SKM-1 (cell line): ENCODE results near the gene GPC6.
"Not testable (repeated sequence)": the region's sequence is repeated elsewhere in the genome, so short reads cannot be mapped to it uniquely, and the experiment has no call there.

Experiments used
- DNase-seq: peaks from one replicate; lab custom pipeline; 2025; ENCODE audit not compliant: unreplicated experiment; lab: John Stamatoyannopoulos, UW

Gene GPC6

GRCh38 chr13:93318534-93319254 is 92.1 kb downstream of the GPC6 start:
- DNase-seq = peak; percentile 59

DNA sequence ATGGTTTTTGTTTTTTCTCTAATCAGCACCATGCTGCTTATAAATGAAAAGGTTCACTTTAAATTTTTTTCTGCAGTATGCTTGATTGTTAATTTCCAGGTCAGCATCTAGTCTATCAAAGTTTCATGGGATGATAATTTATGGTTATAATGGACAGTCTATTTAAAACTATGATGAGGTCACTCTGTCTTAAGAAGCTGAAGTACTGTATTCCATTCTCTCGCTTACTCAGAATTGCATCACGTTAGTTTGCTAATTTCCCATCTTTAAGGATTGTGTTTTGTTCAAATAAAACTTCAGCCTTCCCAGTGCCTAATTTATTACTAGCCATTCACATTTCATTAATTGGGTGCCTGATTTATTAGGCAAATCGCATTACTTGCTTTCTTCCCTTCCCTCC is 94.3 kb downstream of the GPC6 start:
- no peak for DNase-seq

- not testable (repeated sequence) for DNase-seq
These were observed 97.3 kb downstream of the GPC6 start for GRCh38 chr13:93323880-93324279.

DNA sequence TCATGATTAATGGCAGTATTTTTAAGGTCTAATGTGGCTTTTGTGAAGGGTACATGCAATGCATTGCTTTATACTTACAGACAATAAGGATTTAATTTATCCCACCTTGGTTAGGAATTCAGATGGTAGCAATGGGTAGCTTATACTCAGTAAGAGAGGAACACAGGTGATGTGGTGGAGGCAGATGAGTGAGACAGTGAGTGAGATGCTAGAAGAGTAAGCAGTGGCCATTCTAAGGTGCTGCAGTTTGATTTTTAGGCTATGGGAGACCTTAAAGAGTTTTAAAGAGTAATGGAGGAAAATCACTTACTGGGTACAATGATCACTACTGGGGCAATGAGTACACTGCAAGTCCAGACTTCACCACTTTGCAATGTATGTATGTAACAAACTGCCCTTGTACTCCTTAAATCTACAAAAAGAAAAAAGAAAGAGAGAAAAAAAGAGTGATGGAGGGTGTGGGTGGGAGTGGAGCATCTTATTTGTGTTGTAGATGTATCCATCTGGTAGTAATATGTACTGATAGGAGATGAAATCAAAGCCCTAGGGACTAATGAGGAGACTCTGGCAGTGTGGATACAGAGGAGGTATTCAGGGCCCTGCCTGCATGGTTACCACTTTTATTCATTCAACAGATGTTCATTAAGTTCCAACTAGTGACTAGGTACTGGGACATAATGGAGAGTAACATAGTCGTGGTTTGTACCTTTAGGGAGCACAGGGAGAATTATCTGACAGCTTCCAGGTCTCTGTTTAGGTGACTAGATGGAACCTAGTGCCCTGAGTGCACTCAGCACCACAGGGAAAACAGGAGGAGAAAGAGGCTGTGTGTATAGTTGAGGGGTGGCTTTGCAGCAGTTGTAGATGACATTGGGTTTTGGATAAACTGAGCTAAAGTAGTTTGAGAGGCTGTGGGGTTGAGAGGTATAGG is 99.0 kb downstream of the GPC6 start:
- DNase-seq = no peak

DNA sequence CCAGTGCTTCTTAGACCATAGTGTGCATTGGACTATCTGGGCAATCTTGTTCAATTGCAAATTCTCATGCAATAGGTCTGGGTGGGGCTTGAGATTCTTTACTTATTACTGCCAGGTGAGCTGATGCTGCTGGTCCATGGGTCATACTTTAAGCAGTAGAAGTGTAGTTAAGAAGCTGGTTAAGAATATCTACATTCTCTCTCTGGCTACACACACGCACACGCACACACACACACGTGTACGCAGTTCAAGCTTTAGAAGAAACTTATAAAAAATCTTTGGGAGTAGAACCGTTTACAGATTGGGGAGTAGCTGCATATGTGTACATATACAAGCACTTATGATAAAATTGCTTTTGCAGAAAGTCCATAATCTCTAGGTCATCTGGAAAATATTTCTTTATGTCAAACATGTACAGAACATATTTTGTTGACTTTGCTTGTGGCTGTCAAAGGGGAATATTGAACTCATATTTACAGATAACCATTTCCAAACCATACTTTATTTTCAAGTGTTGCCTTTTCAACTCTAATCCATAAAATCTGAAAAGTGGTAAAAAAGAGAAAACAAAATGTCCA is 99.7 kb downstream of the GPC6 start:
- DNase-seq = no peak

DNA sequence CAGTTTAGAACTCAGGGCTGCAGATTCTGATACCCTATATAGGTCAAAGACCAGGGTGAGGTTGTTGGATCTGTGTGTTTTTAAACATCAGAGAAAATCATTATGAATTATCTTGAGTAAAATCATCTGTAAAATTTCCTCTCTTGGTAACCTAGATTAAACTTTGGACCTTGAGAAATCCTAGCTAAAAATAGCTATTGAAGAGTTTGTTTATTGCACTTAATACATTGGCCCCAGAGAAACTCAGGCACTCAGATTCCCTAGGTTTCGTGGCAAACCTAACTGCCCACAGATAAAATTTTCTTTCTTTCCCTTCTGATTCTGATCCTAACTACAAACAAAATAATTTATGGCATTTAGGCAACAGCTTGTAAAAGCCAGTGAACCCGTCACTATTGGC is 102.3 kb downstream of the GPC6 start:
- DNase-seq = no peak

GRCh38 chr13:93336728-93337127 is 110.1 kb downstream of the GPC6 start:
- no peak for DNase-seq

DNA sequence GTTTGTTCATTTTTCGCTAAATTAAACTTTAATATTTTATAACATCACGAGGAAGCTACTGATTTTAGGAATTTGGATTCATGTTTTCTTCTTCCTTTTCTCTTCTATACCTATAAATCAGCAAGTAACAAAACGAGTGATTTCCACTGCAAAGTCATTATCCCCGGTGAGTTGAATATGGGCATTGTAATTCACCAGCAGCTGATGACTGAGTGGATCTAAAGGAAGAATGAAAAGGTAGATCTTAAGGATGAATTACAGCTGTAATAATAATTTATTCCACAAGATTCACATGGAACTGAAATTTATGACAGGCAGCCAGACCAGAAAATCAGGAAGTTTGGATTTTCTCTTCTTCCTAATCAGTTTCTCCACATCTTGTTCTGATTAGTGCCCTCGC is 111.4 kb downstream of the GPC6 start:
- DNase-seq = no peak

DNA sequence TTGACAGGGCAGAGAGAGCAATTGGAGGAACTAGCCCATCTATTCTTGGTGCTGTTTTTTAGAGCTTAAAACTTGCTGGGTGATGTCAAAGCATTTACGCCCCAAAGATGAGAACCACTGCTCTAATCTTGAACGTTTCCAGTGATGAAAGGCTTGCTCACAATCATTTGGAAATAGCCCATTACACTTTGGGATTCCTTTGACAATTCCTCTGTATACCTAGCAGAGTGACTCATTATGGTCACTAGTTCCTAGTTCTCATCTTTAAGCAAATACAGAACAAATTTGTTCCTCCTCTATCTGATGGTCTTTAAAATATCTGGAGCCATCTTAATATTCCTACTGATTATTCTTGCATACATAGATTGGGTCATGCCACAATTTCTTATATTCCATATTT is 112.3 kb downstream of the GPC6 start:
- DNase-seq = no peak

- DNase-seq = no peak
These were observed 112.9 kb downstream of the GPC6 start for GRCh38 chr13:93339550-93339949.

GRCh38 chr13:93341517-93341916 is 114.9 kb downstream of the GPC6 start:
- no peak for DNase-seq

DNA sequence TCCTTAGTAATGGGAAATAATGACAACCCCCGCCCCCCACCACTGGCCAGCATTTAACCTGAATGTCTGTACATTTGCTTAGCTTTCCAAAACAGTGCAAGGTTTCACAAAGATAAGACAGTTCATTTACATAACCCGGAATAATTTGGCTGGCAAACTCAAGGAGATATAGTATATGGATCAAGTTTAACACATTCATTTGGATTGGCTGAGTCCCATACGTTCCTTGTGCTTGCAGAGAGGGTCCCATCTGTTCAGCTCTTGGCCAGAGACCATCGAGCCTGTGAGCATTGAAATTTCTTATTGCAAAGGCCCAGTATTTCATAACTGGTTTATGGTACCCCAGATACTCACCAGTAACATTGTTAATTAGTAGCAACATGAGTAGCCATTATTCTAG is 116.5 kb downstream of the GPC6 start:
- DNase-seq = no peak

GRCh38 chr13:93344048-93344705 is 117.6 kb downstream of the GPC6 start:
- no peak for DNase-seq

DNA sequence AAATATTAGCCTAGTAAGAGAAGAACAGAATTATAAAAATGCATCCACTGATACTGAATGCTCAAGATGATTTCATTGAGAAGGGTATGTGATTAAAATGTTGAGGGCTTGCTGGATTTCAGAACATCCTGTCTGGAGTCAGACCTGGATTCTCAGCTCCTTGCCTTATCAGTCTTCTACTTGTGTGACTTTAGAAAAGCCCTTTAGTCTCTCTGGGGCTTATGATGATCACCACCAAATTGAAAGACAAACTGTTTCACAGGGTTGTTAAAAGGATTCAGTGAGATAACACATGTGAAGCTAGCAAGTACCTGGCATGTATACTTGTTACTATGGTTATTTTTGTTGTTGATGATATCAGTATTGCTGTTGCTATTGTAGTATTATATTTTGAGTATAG is 118.4 kb downstream of the GPC6 start:
- no peak for DNase-seq

- no peak for DNase-seq
These were observed 119.2 kb downstream of the GPC6 start for GRCh38 chr13:93345770-93346169.

GRCh38 chr13:93352616-93353015 is 126.0 kb downstream of the GPC6 start:
- no peak for DNase-seq

DNA sequence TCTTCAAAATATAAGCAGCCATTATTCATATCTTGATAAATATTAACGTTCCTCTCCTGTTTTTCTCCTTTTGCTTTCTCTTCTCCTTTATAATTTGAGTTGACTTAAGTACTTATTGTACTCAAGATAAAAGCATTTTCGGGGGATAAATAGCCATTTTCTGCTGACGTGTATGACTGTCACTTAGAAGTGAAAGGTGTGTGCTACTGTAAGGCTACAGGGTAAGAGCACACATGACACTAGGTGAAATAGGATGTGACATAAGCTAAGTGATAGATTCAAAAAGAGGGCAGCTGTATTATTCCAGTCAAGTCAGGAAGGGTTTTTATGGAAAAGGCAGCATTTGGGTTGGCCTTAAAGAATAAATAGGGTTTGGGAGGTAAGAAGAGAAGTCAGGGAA is 128.5 kb downstream of the GPC6 start:
- DNase-seq = no peak

- no peak for DNase-seq
These were observed 129.9 kb downstream of the GPC6 start for GRCh38 chr13:93356469-93356868.

DNA sequence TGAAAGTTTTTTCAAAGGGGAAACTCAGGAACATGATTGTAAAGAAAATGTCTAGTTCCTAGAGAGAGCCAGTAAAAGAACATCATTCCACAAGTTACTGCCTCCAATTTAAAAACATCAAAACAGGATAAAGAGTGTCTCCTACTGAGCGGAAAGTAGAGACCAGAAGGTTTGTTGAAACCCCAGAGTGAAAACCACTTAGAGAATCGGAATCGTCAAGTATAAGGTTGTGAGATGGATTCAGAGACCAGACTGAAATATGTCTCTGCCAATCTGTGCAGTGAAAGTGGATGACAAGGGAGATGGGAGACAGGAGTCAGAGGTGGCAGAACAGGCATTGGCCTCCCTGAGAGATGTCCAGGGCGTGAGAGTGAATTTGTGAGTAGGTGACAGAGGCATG is 133.4 kb downstream of the GPC6 start:
- no peak for DNase-seq

DNA sequence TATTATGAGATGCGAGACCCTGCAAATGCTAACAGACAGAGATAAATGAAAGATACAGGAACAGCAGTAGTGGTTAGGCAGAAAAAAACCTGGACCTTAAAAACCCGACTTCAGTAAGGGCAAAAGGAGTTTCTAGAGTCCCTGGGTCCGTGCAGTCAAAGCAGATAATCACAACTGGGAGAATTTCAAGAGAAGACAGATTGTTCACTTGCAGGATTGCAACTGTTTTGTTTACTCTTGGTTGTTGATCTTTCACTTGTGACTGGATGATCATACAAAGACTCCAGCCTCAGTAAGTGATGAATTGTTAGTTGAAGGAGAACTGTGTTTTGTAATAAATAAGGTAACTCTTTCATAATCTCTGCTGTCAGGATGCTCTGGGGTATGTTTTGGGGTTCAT is 135.1 kb downstream of the GPC6 start:
- no peak for DNase-seq

DNA sequence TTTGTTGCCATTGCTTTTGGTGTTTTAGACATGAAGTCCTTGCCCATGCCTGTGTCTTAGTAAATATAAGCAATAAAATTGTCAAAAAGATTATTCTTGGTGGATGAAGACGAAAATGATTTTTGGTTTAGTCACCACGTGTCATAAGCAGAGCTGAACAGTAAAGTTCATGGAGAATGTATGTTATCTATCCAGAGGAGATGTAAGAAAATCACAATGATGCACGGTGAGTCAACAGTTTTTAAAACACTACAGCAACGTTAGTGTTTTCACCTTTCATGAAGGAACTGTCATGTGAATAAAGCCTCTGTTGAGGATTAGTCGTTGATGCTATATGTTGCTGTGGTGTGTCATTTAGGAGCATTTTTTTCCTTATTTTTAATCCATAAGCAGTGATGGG is 137.6 kb downstream of the GPC6 start:
- no peak for DNase-seq
